ENCODE results near the gene DNASE1L1.

DNA sequence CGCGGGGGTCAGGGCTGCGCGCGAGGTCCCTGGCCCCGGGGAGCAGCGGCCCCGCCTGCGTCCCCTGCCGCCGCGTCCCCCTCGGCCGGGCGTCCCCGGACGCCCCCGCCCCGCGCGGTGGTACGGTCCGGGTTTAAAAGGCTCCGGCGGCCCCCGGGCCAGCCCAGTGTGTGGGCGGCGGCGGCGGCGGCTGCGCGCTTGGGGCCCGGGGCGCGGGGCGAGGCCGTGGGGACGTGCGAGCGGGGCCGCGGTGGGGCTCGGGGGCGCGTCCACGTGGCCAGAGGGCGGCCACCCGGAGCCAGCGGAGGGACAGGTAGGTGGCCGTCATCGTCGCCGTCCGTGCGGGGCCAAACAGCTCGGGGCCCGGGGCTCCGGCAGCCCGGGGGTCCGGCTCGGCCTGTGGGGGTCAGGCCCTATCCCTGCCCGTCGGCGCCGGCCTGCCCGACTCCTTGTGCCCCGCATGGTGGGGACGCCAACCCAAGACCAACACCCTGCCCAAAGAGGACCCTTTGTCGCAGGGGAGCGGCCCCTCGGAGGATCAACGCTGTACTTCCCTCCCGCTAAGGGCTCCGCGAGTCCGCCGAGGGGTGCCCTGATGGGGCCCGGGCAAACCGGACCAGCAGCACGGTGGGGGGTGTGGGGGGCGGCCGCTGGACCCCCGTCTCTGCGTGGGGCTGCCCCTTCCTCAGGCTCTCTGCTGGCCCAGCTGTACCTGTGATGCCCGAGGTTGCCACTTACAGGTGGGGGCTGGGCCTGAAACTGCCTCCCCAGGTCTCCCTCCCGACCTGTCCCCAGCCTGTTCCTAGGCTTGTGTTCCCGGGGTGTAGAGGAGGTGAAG, 49.3 kb upstream of the DNASE1L1 start, which contains the start of gene PLXNA3:
- TF ChIP-seq NR1H2 (CRISPR knock-in tag; IDR thresholded peaks at IDR 0.05; ENCODE audit: borderline replicate concordance, low read depth) (no peak), PHF8 (CRISPR knock-in tag; IDR thresholded peaks at IDR 0.05) (peak; percentile 31; the same call in 1 of the 2 replicates), ZNF33A (CRISPR knock-in tag; IDR thresholded peaks at IDR 0.05; ENCODE audit: borderline replicate concordance) (no peak), ATF2 (CRISPR knock-in tag; IDR thresholded peaks at IDR 0.05) (no peak), RAD21 (CRISPR knock-in tag; IDR thresholded peaks at IDR 0.05) (no peak), POLR2A (IDR thresholded peaks at IDR 0.05; ENCODE audit: insufficient read depth in 1 of 2, low read depth in 2 of 2, low read length in 2 of 2) (peak in 1 of 2 experiments; percentile 13; a peak in 1 of 4 replicates), NAIF1 (CRISPR knock-in tag; IDR thresholded peaks at IDR 0.05; ENCODE audit: borderline replicate concordance) (no peak), GATA4 (IDR thresholded peaks at IDR 0.05; ENCODE audit: borderline replicate concordance, low read depth) (no peak)
- TF ChIP-seq, protein P1, sequence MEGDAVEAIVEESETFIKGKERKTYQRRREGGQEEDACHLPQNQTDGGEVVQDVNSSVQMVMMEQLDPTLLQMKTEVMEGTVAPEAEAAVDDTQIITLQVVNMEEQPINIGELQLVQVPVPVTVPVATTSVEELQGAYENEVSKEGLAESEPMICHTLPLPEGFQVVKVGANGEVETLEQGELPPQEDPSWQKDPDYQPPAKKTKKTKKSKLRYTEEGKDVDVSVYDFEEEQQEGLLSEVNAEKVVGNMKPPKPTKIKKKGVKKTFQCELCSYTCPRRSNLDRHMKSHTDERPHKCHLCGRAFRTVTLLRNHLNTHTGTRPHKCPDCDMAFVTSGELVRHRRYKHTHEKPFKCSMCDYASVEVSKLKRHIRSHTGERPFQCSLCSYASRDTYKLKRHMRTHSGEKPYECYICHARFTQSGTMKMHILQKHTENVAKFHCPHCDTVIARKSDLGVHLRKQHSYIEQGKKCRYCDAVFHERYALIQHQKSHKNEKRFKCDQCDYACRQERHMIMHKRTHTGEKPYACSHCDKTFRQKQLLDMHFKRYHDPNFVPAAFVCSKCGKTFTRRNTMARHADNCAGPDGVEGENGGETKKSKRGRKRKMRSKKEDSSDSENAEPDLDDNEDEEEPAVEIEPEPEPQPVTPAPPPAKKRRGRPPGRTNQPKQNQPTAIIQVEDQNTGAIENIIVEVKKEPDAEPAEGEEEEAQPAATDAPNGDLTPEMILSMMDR (CRISPR knock-in tag; IDR thresholded peaks at IDR 0.05), result no peak

All from HepG2 (cell line).